Measurements from ENCODE around the gene CR2. TPM values are rescaled to one million over a fixed set of nuclear protein-coding genes. Genes with fewer than 3 reads are reported as not detected.

Gene CR2
- total and polyA plus RNA-seq, 2 of the 4 experiments (the other 2 are of a cell fraction), result not detected

GRCh38 chr1:207510444-207510843, 56.3 kb downstream of the CR2 start:
- Histone ChIP-seq H4K91ac (ENCODE audit: insufficient read depth, low read depth, low read length) (no peak overlapping the region), H2AK9ac (replicated peaks; ENCODE audit: low read depth, low read length, poor library complexity) (no peak overlapping the region), H3K14ac (replicated peaks; ENCODE audit: low read depth, low read length) (no peak overlapping the region), H4K8ac (ENCODE audit: low read depth in 2 of 2, low read length in 2 of 2) (no peak overlapping the region), H2AK5ac (ENCODE audit: low read depth, low read length) (no peak overlapping the region), H2BK15ac (ENCODE audit: low read depth, low read length) (no peak overlapping the region), H4K20me1 (ENCODE audit: insufficient read depth, low read length) (no peaks in the 10 kb centered on the region), H2BK20ac (ENCODE audit: low read depth, low read length) (no peak overlapping the region), H3K4ac (ENCODE audit: low read depth, low read length) (no peak overlapping the region), H3K23ac (ENCODE audit: low read depth, low read length) (no peak overlapping the region), H3K27me3 (ENCODE audit: control insufficient read depth, insufficient read depth, low read length) (no peaks in the 10 kb centered on the region), H3K79me1 (ENCODE audit: low read depth in 1 of 2, low read length in 2 of 2) (no peaks in the 10 kb centered on the region), H4K5ac (ENCODE audit: low read depth, low read length) (no peak overlapping the region), H3K4me1 (ENCODE audit: control insufficient read depth, insufficient read depth, low read length) (no peaks in the 10 kb centered on the region), H3K4me3 (ENCODE audit: insufficient read depth, low read depth, low read length) (no peak overlapping the region), H2BK120ac (ENCODE audit: low read depth, low read length) (no peak overlapping the region), H3K36me3 (ENCODE audit: control insufficient read depth, insufficient read depth, low read length) (no peaks in the 10 kb centered on the region), H2BK5ac (ENCODE audit: low read depth, low read length, poor library complexity, severe bottlenecking) (no peak overlapping the region), H3K9ac (ENCODE audit: low read depth, low read length) (no peak overlapping the region), H2AFZ (replicated peaks; ENCODE audit: low read length, poor library complexity) (no peak overlapping the region), H3K9me1 (ENCODE audit: insufficient read depth, low read length) (no peaks in the 10 kb centered on the region), H3K27ac (ENCODE audit: insufficient read depth, low read length) (no peak overlapping the region), H3K9me3 (ENCODE audit: control insufficient read depth, insufficient read depth, low read length) (no peaks in the 10 kb centered on the region), H3K18ac (ENCODE audit: low read depth, low read length) (no peak overlapping the region), H3K56ac (ENCODE audit: extremely low read depth, insufficient read depth, low read length) (no peak overlapping the region), H3K4me2 (ENCODE audit: low read depth, low read length) (no peak overlapping the region)
- ChIA-PET POLR2A (ENCODE audit: unreplicated experiment) (no interaction called here), CTCF (no interaction called here)
- in situ Hi-C loops (cut with MboI; ENCODE audit: low sequenced_read_pairs), result no loop called here
- TF ChIP-seq RFX5 (IDR thresholded peaks at IDR 0.05; ENCODE audit: low read depth, low read length), result no peak
- TF ChIP-seq CHD1 (IDR thresholded peaks at IDR 0.05; ENCODE audit: low read depth, low read length), result no peak
- no peak for TF ChIP-seq CEBPB (IDR thresholded peaks at IDR 0.05; ENCODE audit: low read depth, low read length)
- dilution Hi-C loops (cut with HindIII; ENCODE audit: low sequenced_read_pairs, unreplicated experiment), result no loop called here
- no CpG with 5 or more reads among the region's 1 CpG for WGBS, 2 experiments (ENCODE audit: extremely low coverage in 2 of 2, insufficient read length in 1 of 2)
- intact Hi-C loops (cut with micrococcal nuclease), result no loop called here
- no TSS peak for BruUV-seq (replicated peaks)
- ATAC-seq (ENCODE audit: low read depth), result no peak
- no peak for DNase-seq

All from IMR-90 (cell line).